Choroid plexus epithelial cell (primary cell): Measurements from ENCODE around the gene OST4.
A peak's percentile ranks its signal among the peaks of the same experiment; 100 is the strongest.

Experiments
- DNase-seq: peaks from one replicate; pipeline ENCODE4 v3.0.0-alpha.2; 2010; ENCODE audit warnings: low read depth
- H3K4me3 ChIP-seq: 2 replicates; pipeline ENCODE4 v1.5.1; 2011; ENCODE audit warnings: low read depth, mild to moderate bottlenecking, control low read depth, low read length, moderate library complexity
- TF ChIP-seq, protein P1 (sequence below): conservative IDR thresholded peaks from 2 replicates; pipeline ENCODE4 v1.5.1; 2011; ENCODE audit warnings: low read depth, mild to moderate bottlenecking, control low read depth, inconsistent platforms, low read length, moderate library complexity

OST4 gene

DNA sequence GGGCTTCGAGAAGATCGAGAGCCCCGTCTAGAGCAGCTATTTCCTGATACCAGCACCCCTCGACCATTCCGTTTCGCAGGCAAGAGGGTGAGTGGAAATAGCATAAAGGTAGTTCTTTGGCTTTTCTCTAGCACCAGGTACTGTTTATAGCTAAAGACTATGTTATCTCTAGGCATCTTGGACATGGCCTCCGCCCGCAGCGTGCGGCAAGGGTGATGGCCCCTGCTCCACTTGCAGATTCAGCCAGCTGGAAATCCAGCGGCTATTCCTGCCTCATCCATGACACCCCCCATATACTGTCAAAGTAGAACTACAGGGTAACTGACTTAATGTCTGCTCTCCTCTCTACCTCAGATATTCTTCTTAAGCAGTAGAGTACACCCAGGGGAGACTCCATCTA lies 16.7 kb downstream of the OST4 start:
- no peak for DNase-seq
- no peak overlapping the region for H3K4me3 ChIP-seq
- TF ChIP-seq, protein P1, sequence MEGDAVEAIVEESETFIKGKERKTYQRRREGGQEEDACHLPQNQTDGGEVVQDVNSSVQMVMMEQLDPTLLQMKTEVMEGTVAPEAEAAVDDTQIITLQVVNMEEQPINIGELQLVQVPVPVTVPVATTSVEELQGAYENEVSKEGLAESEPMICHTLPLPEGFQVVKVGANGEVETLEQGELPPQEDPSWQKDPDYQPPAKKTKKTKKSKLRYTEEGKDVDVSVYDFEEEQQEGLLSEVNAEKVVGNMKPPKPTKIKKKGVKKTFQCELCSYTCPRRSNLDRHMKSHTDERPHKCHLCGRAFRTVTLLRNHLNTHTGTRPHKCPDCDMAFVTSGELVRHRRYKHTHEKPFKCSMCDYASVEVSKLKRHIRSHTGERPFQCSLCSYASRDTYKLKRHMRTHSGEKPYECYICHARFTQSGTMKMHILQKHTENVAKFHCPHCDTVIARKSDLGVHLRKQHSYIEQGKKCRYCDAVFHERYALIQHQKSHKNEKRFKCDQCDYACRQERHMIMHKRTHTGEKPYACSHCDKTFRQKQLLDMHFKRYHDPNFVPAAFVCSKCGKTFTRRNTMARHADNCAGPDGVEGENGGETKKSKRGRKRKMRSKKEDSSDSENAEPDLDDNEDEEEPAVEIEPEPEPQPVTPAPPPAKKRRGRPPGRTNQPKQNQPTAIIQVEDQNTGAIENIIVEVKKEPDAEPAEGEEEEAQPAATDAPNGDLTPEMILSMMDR: no peak

DNA sequence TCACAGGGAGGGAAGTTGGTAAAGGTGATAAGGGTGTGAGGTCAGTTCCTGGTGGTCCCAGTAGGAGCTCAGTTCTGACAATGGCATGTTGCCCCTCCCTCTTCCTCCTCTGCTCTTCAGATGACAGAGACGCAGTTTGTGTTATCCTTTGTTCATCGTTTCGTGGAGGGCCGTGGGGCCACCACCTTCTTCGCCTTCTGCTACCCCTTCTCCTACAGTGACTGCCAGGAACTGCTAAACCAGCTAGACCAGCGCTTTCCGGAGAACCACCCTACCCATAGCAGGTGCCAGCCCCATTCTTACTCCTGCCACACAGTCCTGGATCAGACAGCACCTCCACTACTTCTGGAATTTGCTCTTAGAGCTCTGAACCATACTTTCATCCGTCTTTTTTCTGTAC lies 17.7 kb downstream of the OST4 start:
- H3K4me3 ChIP-seq: no peak overlapping the region
- TF ChIP-seq, protein P1: no peak
- no peak for DNase-seq

DNA sequence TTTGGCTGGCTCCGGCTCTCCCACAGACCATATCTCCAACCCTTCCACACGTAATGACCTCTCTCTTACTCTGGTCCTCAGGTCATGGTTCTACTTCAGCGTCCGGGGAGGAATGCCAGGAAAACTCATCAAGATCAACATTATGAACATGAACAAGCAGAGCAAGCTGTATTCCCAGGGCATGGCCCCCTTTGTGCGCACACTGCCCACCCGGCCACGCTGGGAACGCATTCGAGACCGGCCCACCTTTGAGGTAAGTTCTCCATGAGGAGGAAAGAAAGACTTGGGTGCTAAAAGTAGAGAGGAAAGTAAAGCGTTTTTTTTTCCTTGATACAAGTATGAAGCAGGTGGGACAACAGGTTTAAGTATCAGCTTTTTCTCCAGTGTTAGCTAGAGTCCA lies 18.1 kb downstream of the OST4 start:
- TF ChIP-seq, protein P1: no peak
- no peak overlapping the region for H3K4me3 ChIP-seq
- DNase-seq: no peak

DNA sequence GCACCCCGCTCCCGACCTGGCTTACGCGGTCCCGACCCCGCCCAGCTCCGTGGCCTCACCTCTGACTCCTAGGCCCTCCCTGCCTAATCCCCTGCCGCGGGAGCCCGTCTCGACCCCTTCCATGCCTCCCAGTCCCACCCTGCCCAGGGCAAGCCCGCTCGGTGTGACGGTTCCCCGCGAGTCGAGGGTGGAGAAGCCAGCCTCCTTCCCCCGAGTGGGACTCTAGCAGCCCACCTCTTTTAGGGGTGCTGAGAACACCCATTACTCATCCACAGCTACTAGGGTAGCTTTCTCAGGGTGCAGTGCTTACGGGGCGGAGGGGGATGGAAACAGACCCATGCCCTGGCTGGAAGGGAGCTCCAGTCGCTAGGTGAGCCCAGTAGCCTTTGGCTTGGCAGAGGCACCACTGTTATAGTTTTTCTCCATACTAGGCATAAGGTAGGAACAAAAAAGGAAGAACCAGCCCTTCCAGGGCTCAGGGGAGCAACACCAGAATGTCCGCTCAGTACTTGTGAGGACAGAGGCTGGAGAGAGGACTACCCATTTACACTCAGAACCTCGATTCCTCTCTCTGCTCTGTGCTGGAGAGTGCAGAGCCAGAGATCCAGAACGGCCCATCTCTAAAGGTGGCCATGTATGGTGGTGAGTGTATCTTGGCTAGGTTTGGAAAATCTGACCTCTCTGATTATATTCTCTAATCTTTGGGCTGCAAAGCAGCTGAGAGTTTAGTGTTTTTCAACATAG lies 19.4 kb downstream of the OST4 start:
- TF ChIP-seq, protein P1: no peak
- H3K4me3 ChIP-seq: peak overlapping the region; percentile 85
- DNase-seq: peak; percentile 37

DNA sequence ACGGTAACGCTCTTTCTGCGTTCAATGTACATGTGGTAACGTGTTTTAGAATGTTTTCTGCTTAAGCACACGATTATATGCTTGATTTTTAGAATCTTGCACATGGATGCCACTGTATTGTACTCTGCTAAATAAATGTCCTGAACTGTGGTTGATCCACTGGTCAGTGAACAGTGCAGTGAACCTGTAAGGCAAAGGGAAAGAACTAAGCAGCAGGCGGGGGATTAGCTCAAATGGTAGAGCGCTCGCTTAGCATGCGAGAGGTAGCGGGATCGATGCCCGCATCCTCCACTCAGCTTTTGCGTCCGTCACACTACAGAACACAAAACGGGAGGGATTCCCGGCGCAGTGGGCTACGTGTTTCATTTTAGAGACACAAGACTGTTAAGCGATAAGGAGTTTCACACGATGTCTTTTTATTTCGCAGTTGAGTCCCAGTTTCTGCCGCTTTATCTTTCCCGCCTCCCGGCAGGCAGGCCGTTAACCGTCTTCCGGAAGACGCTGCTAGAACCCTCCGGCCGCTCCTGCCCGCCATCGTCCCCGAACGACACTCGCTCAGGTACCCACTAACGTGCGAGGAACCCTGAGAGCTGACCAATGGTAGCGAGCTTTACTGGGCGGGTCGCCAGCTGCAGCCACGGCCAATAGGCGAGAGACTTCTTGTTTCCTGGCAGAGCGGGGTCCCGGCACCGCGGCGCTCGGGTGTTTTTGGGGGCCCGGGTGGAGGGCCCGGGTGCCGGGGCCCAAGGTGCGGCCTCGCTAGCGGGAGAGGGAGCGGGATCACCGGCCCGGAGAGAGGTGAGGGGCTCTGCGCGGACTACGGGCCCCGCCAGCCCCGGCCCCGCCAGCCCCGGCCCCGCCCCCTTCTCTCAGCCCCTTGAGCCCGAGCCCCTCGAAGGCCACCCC lies 20.2 kb downstream of the OST4 start, which contains the start of gene AGBL5:
AGBL5 (plus strand) TSS at position 673 of the 906 bp plus-strand sequence. CDS start 1,291 bp downstream, outside the sequence.
- DNase-seq: peak; percentile 94
- TF ChIP-seq, protein P1: no peak
- H3K4me3 ChIP-seq: peak within 1 kb of the TSS; percentile 85

DNA sequence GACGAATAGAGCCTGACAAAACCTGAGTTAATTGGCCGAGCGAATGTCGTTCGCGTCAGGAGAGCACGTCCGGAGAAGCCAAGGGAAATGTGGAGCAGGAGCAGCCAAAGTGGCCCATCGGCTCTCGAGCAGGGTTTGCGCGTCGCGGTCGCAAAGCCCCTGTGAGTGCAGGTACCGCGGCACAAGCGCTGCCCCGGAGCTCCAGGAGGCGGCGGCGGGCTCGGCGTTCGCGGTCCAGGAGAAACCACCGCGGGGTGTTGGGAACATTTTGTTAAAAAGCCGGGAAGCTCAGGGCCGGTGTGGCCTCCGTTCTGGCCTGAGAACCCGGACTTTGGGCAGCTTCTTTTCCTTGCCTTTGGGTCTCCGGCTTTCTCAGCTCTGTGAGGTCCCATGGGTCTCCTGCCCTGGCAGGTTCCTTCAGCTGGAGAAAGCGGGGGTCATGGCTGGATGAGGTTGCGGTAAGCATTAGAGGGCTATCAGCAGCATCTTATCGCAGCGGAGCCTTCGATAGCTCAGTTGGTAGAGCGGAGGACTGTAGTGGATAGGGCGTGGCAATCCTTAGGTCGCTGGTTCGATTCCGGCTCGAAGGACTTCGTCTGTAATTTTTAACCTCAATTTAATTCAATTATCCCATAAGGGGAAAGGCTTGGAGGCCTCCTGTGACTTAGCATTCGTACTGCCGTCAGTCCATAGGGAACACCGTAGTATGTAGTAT lies 21.0 kb downstream of the OST4 start:
- peak; percentile 96 for DNase-seq
- TF ChIP-seq, protein P1: peak; percentile 47
- peak overlapping the region; percentile 85 for H3K4me3 ChIP-seq
